AG09309 (cell line): ENCODE results near the gene NOD2.

ENCODE experiments used
- DNase-seq: peaks from one replicate; pipeline ENCODE4 v3.0.0-alpha.2; 2010; ENCODE audit warnings: low read depth
- H3K4me3 ChIP-seq: 2 replicates; pipeline ENCODE4 v1.5.1; 2011; ENCODE audit warnings: mild to moderate bottlenecking, low read depth, low read length, moderate library complexity; ENCODE audit not compliant: control insufficient read depth
- CTCF ChIP-seq: IDR thresholded peaks from 2 replicates; pipeline ENCODE4 v1.5.1; 2011; ENCODE audit warnings: mild to moderate bottlenecking, low read depth, low read length, inconsistent platforms; ENCODE audit not compliant: insufficient read depth, control insufficient read depth; ENCODE audit errors: missing control alignments

Gene NOD2

GRCh38 chr16:50712956-50713355 is 19.6 kb downstream of the NOD2 start:
- no peak for TF ChIP-seq CTCF
- H3K4me3 ChIP-seq, result no peak overlapping the region
- DNase-seq, result no peak

- no peak overlapping the region for H3K4me3 ChIP-seq
- TF ChIP-seq CTCF, result no peak
- DNase-seq, result no peak
Observed at GRCh38 chr16:50717091-50717490, 23.7 kb downstream of the NOD2 start.

GRCh38 chr16:50717494-50717893 is 24.1 kb downstream of the NOD2 start:
- no peak for DNase-seq
- no peak overlapping the region for H3K4me3 ChIP-seq
- no peak for TF ChIP-seq CTCF

- H3K4me3 ChIP-seq, result no peak overlapping the region
- TF ChIP-seq CTCF, result no peak
- DNase-seq, result no peak
Observed at GRCh38 chr16:50718061-50718760, 24.8 kb downstream of the NOD2 start.

GRCh38 chr16:50718761-50719400 is 25.5 kb downstream of the NOD2 start:
- no peak for TF ChIP-seq CTCF
- no peak overlapping the region for H3K4me3 ChIP-seq

GRCh38 chr16:50719401-50720337 is 26.3 kb downstream of the NOD2 start:
- DNase-seq, result no peak
- no peak overlapping the region for H3K4me3 ChIP-seq
- TF ChIP-seq CTCF, result no peak

More at GRCh38 chr16:50718761-50719400, 25.5 kb downstream of the NOD2 start:
- DNase-seq, result no peak
